Neural progenitor cell (in vitro differentiated cells): Measurements from ENCODE around the gene SHISA3. TPM values are rescaled to one million over a fixed set of nuclear protein-coding genes. Genes with fewer than 3 reads are reported as not detected.

ENCODE experiments used
- DNase-seq: peaks from one replicate; pipeline ENCODE4 v3.0.0-alpha.2; 2016; ENCODE audit warnings: low spot score
- H2AFZ ChIP-seq: fragments of 200-600 bp; sonication (generic); replicated peaks from 2 replicates; pipeline ENCODE4 v1.6.1; 2016; ENCODE audit warnings: antibody characterized with exemption
- H3F3A ChIP-seq: fragments of 200-600 bp; sonication (generic); 2 replicates; pipeline ENCODE4 v1.6.1; 2016; ENCODE audit warnings: antibody characterized with exemption, low read depth
- H3K27ac ChIP-seq: fragments of 200-600 bp; sonication (generic); 2 replicates; pipeline ENCODE4 v1.5.1; 2016; ENCODE audit warnings: mild to moderate bottlenecking
- H3K27me3 ChIP-seq: fragments of 200-600 bp; sonication (generic); 2 replicates; pipeline ENCODE4 v1.6.1; 2016; ENCODE audit warnings: mild to moderate bottlenecking, moderate library complexity
- H3K36me3 ChIP-seq: fragments of 200-600 bp; sonication (generic); 2 replicates; pipeline ENCODE4 v1.5.1; 2016
- H3K4me1 ChIP-seq: fragments of 200-600 bp; sonication (generic); 2 replicates; pipeline ENCODE4 v1.6.1; 2016; ENCODE audit warnings: mixed run types
- H3K4me2 ChIP-seq: fragments of 200-600 bp; sonication (generic); 2 replicates; pipeline ENCODE4 v1.6.1; 2016
- H3K4me3 ChIP-seq: fragments of 200-600 bp; sonication (generic); 2 replicates; pipeline ENCODE4 v1.5.1; 2016
- H3K79me2 ChIP-seq: fragments of 200-600 bp; sonication (generic); 2 replicates; pipeline ENCODE4 v1.6.1; 2016; ENCODE audit warnings: low read depth
- H3K9ac ChIP-seq: fragments of 200-600 bp; sonication (generic); 2 replicates; pipeline ENCODE4 v1.6.1; 2016
- H3K9me3 ChIP-seq: fragments of 200-600 bp; sonication (generic); 2 replicates; pipeline ENCODE4 v1.5.1; 2016; ENCODE audit warnings: low read depth
- H4K20me1 ChIP-seq: fragments of 200-600 bp; sonication (generic); 2 replicates; pipeline ENCODE4 v1.6.1; 2016; ENCODE audit warnings: low read depth
- H3K27ac Mint-ChIP-seq: 3 replicates; pipeline ENCODE4 v1.8.0; 2021; ENCODE audit warnings: mixed read lengths
- H3K27me3 Mint-ChIP-seq: 2 replicates; pipeline ENCODE4 v1.8.0; 2022; ENCODE audit warnings: low read depth, mild to moderate bottlenecking, inconsistent platforms, moderate library complexity, mixed read lengths; ENCODE audit not compliant: insufficient read depth
- H3K36me3 Mint-ChIP-seq: 3 replicates; pipeline ENCODE4 v1.8.0; 2021; ENCODE audit warnings: mixed read lengths
- H3K4me1 Mint-ChIP-seq: 3 replicates; pipeline ENCODE4 v1.8.0; 2021; ENCODE audit warnings: mixed read lengths
- H3K4me3 Mint-ChIP-seq: 3 replicates; pipeline ENCODE4 v1.8.0; 2021; ENCODE audit warnings: mild to moderate bottlenecking, moderate library complexity, mixed read lengths
- H3K9me3 Mint-ChIP-seq: 3 replicates; pipeline ENCODE4 v1.8.0; 2020; ENCODE audit warnings: mixed read lengths
- CTCF ChIP-seq: fragments of 200-600 bp; sonication (generic); IDR thresholded peaks from 2 replicates; pipeline ENCODE4 v1.5.1; 2017; ENCODE audit warnings: antibody characterized with exemption, mild to moderate bottlenecking
- EZH2 ChIP-seq: fragments of 200-600 bp; sonication (generic); IDR thresholded peaks from 2 replicates; pipeline ENCODE4 v1.6.1; 2017; ENCODE audit warnings: antibody characterized with exemption, mild to moderate bottlenecking, moderate library complexity
- EZH2phosphoT487 ChIP-seq: fragments of 200-600 bp; sonication (generic); IDR thresholded peaks from 2 replicates; pipeline ENCODE4 v1.6.1; 2017; ENCODE audit warnings: antibody characterized with exemption
- total RNA-seq: library from RNA; depleted of rRNA; stranded (reverse); fragments of >200 nt; gene quantifications from 2 replicates; pipeline ENCODE4 v1.2.3, GENCODE V29; 2015; ENCODE audit warnings: low replicate concordance

Gene SHISA3
- total RNA-seq, 1 donor from 2014 or later: not detected

DNA sequence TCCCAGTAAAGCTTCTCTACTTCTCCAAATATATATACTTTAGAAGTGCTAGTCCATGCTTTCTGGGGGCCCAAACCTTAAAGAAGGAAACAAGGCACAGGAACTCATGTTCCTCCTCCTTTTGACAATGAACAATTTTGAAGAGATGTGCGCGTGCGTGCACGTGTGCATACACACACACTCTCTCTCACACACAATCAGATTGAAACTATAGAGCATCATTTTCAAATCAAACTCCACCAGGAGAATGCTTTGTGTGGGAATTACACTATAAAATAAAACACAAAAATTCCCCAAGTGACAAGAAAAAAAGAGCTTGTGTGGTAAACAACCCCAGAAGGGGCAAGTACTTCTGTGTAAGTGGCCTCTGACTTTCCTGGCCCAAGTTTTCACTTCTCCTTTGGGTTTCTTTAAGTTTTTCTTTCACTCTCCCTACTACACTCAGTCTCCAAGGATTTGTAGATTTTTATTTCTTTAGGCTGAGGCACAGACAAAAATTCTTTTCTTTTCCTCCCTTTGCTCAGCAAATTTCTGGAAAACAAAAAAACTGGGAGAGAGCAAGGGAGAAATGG is 46.6 kb upstream of the SHISA3 start:
- Histone ChIP-seq H3K27ac (no peak overlapping the region), H3K79me2 (no peaks in the 10 kb centered on the region), H4K20me1 (no peaks in the 10 kb centered on the region), H3K4me2 (peak overlapping the region; percentile 1), H3K27me3 (no peaks in the 10 kb centered on the region), H2AFZ (no peak overlapping the region), H3K9ac (no peak overlapping the region), H3K4me1 (peaks cover 6% of the 10 kb centered on the region), H3K36me3 (no peaks in the 10 kb centered on the region), H3K9me3 (no peaks in the 10 kb centered on the region), H3K4me3 (no peak overlapping the region), H3F3A (peaks cover 7% of the 10 kb centered on the region)
- Mint-ChIP-seq H3K4me3 (no peak overlapping the region), H3K27me3 (no peaks in the 10 kb centered on the region), H3K36me3 (no peaks in the 10 kb centered on the region), H3K9me3 (no peaks in the 10 kb centered on the region), H3K27ac (no peak overlapping the region), H3K4me1 (no peaks in the 10 kb centered on the region)
- no peak for DNase-seq
- TF ChIP-seq EZH2phosphoT487: no peak
- no peak for TF ChIP-seq EZH2
- no peak for TF ChIP-seq CTCF

DNA sequence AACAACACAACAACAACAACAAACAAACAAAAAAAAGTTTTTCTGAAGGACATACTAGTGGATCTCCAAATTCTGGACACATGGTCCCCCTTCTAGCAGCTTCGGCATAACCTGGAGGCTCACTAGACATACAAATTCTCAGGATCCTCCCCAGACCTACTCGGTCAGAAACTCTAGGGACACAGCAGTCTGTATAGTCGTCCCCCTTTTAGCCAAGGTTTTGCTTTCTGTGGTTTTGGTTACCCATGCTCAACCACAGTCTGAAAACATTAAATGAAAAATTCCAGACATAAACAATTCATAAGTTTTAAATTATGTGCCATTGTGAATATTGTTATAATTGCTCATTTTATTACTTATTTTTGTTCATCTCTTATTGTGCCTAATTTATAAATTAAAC is 45.2 kb upstream of the SHISA3 start:
- H3K4me2 ChIP-seq: no peak overlapping the region
- H3K9me3 Mint-ChIP-seq: no peaks in the 10 kb centered on the region
- no peaks in the 10 kb centered on the region for H3K36me3 ChIP-seq
- no peak overlapping the region for H3K27ac Mint-ChIP-seq
- H2AFZ ChIP-seq: no peak overlapping the region
- no peaks in the 10 kb centered on the region for H3K9me3 ChIP-seq
- H4K20me1 ChIP-seq: no peaks in the 10 kb centered on the region
- no peak overlapping the region for H3K9ac ChIP-seq
- DNase-seq: no peak
- no peaks in the 10 kb centered on the region for H3K36me3 Mint-ChIP-seq
- H3K27ac ChIP-seq: no peak overlapping the region
- peaks cover 7% of the 10 kb centered on the region for H3F3A ChIP-seq
- TF ChIP-seq EZH2: no peak
- no peak for TF ChIP-seq CTCF
- no peak for TF ChIP-seq EZH2phosphoT487
- no peak overlapping the region for H3K4me3 ChIP-seq
- no peak overlapping the region for H3K4me3 Mint-ChIP-seq
- H3K79me2 ChIP-seq: no peaks in the 10 kb centered on the region
- H3K27me3 Mint-ChIP-seq: no peaks in the 10 kb centered on the region
- peaks cover 6% of the 10 kb centered on the region for H3K4me1 ChIP-seq
- H3K4me1 Mint-ChIP-seq: no peaks in the 10 kb centered on the region
- no peaks in the 10 kb centered on the region for H3K27me3 ChIP-seq

DNA sequence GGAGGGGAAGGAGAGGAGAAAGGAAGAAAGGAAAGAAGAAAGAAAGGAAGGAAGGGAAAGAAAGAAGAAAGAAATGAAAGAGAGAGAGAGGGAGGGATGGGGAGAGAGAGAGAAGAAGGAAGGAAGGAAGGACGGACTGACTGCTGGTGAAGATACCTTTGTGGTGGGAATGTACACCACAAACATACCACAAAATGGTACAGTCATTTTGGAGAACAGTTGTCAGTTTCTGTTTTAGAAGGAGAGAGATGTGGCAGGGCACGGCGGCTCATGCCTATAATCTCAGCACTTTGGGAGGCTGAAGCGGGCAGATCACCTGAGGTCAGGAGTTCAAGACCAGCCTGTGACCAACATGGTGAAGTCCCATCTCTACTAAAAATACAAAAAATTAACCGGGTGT is 40.0 kb upstream of the SHISA3 start:
- Histone ChIP-seq H3F3A (no peaks in the 10 kb centered on the region), H3K4me2 (no peak overlapping the region), H3K4me3 (no peak overlapping the region), H3K27me3 (no peaks in the 10 kb centered on the region), H3K4me1 (no peaks in the 10 kb centered on the region), H3K27ac (no peak overlapping the region), H4K20me1 (no peaks in the 10 kb centered on the region), H3K36me3 (no peaks in the 10 kb centered on the region), H3K9ac (no peak overlapping the region), H3K9me3 (no peaks in the 10 kb centered on the region), H2AFZ (no peak overlapping the region), H3K79me2 (no peaks in the 10 kb centered on the region)
- Mint-ChIP-seq H3K9me3 (no peaks in the 10 kb centered on the region), H3K36me3 (no peaks in the 10 kb centered on the region), H3K4me1 (no peaks in the 10 kb centered on the region), H3K27me3 (no peaks in the 10 kb centered on the region), H3K4me3 (no peak overlapping the region), H3K27ac (no peak overlapping the region)
- DNase-seq: no peak
- TF ChIP-seq EZH2phosphoT487 (no peak), EZH2 (no peak), CTCF (no peak)
